C4-2B (cell line): ENCODE results near the gene PPOX.

Experiments used
- CTCF ChIP-seq: fragments of 450-650 bp; conservative IDR thresholded peaks from 2 replicates; pipeline ENCODE4 v1.5.1; 2017; ENCODE audit warnings: mild to moderate bottlenecking
- ZFX ChIP-seq: fragments of 450-650 bp; IDR thresholded peaks from 2 replicates; pipeline ENCODE4 v1.6.1; 2017

- TF ChIP-seq CTCF (no peak), ZFX (no peak)
Observed at GRCh38 chr1:161216945-161217712, 50.9 kb downstream of the PPOX start.
